Osteocyte (in vitro differentiated cells): ENCODE results near the gene TAOK2. TPM values are rescaled to one million over a fixed set of nuclear protein-coding genes. Genes with fewer than 3 reads are reported as not detected.

Experiments used
- DNase-seq: peaks from one replicate; pipeline ENCODE4 v3.0.0; 2021; ENCODE audit warnings: mixed read lengths; ENCODE audit not compliant: unreplicated experiment; ENCODE audit errors: extremely low spot score
- H3K27ac Mint-ChIP-seq: one replicate; pipeline ENCODE4 v1.8.0; 2021; ENCODE audit warnings: mild to moderate bottlenecking, mixed read lengths; ENCODE audit not compliant: unreplicated experiment
- H3K27me3 Mint-ChIP-seq: one replicate; pipeline ENCODE4 v1.8.0; 2021; ENCODE audit warnings: mixed read lengths; ENCODE audit not compliant: unreplicated experiment
- H3K36me3 Mint-ChIP-seq: one replicate; pipeline ENCODE4 v1.8.0; 2021; ENCODE audit warnings: mixed read lengths; ENCODE audit not compliant: unreplicated experiment
- H3K4me1 Mint-ChIP-seq: one replicate; pipeline ENCODE4 v1.8.0; 2021; ENCODE audit warnings: mixed read lengths; ENCODE audit not compliant: unreplicated experiment
- H3K4me3 Mint-ChIP-seq: one replicate; pipeline ENCODE4 v1.8.0; 2021; ENCODE audit warnings: mild to moderate bottlenecking, moderate library complexity, mixed read lengths; ENCODE audit not compliant: unreplicated experiment
- H3K9me3 Mint-ChIP-seq: one replicate; pipeline ENCODE4 v1.8.0; 2021; ENCODE audit warnings: mixed read lengths; ENCODE audit not compliant: unreplicated experiment
- total RNA-seq: library from RNA; stranded (reverse); gene quantifications from 2 replicates; pipeline ENCODE4 v1.2.1, GENCODE V29; 2021
- TF ChIP-seq, protein P1 (sequence below): fragments of 200-600 bp; sonication (generic); IDR thresholded peaks from 2 replicates; pipeline ENCODE4 v1.5.0; 2021; ENCODE audit warnings: antibody characterized with exemption, mild to moderate bottlenecking, moderate library complexity

Gene TAOK2
- total RNA-seq, 1 donor from 2014 or later: 48.8 TPM

DNA sequence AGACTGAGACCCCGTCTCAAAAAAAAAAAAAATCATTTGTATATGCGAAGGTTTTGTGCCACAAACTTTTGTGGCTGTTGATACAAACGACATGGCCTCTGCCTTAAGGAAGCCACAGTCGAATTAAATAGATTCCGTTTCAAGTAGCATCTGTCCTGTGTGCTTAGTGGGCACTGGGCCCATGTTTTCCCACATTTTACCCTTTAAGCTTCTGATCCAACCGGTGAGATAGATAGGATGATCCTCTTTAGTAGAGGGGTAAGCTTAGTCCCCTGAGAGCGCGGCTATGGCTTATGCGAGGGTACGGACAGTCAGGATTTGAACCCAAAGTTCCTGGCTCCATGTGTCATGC is 12.6 kb upstream of the TAOK2 start:
- H3K9me3 Mint-ChIP-seq: no peaks in the 10 kb centered on the region
- peaks cover 18% of the 10 kb centered on the region for H3K4me1 Mint-ChIP-seq
- TF ChIP-seq, protein P1, sequence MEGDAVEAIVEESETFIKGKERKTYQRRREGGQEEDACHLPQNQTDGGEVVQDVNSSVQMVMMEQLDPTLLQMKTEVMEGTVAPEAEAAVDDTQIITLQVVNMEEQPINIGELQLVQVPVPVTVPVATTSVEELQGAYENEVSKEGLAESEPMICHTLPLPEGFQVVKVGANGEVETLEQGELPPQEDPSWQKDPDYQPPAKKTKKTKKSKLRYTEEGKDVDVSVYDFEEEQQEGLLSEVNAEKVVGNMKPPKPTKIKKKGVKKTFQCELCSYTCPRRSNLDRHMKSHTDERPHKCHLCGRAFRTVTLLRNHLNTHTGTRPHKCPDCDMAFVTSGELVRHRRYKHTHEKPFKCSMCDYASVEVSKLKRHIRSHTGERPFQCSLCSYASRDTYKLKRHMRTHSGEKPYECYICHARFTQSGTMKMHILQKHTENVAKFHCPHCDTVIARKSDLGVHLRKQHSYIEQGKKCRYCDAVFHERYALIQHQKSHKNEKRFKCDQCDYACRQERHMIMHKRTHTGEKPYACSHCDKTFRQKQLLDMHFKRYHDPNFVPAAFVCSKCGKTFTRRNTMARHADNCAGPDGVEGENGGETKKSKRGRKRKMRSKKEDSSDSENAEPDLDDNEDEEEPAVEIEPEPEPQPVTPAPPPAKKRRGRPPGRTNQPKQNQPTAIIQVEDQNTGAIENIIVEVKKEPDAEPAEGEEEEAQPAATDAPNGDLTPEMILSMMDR: no peak
- peaks cover 1% of the 10 kb centered on the region for H3K36me3 Mint-ChIP-seq
- peak overlapping the region; percentile 79 for H3K4me3 Mint-ChIP-seq
- no peak for DNase-seq
- H3K27ac Mint-ChIP-seq: peak overlapping the region; percentile 73
- H3K27me3 Mint-ChIP-seq: no peaks in the 10 kb centered on the region

DNA sequence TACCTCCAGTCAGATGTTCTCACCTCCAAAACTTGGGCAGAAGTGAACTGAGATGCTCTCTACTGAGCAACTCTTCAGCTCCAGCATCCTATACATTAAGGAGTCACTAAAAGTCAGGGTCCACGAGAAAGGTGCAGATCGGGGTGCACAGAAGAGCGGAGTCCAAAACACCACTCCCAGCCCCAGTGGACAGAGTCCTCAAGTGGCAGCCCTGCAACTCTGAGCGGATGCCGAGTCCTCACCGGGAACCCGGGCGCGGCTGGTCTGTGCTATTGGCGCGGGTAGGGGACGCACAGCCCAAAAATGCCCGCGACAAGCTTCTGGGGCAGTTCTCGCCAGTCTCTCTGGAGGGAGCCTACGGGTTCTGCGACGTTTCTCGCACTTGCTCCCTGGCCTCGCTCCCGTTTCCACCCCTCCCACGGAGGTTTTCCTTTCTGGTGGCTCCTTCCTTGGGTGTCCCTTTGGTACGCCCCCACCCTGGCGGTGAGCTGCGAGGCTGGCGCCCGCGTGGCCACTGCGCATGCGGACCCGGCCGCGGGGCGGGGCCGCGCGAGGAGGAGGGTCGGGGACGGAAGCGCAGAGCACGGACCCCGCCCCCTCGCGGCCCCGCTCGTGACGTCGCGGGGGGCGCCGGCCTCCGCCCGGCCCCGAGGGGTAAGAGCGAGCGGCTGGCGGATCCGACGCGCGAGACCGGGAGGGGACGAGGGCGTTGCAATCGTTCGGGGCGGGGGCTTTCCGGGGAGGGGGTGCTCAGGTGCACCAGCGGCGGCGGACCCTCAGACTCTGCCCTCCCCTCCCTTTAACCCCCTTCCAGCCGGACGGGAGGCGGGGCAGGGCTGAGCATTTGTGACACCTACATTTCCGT is 12.0 kb upstream of the TAOK2 start, which contains the start of gene TMEM219:
Gene TMEM219, plus strand, starts transcription at position 601 of the 865 bp plus-strand sequence. CDS start 1,065 bp downstream, outside the sequence.
- Mint-ChIP-seq H3K36me3 (peaks cover 2% of the 10 kb centered on the region), H3K4me3 (peak within 1 kb of the TSS; percentile 85)
- DNase-seq: peak; percentile 98

DNA sequence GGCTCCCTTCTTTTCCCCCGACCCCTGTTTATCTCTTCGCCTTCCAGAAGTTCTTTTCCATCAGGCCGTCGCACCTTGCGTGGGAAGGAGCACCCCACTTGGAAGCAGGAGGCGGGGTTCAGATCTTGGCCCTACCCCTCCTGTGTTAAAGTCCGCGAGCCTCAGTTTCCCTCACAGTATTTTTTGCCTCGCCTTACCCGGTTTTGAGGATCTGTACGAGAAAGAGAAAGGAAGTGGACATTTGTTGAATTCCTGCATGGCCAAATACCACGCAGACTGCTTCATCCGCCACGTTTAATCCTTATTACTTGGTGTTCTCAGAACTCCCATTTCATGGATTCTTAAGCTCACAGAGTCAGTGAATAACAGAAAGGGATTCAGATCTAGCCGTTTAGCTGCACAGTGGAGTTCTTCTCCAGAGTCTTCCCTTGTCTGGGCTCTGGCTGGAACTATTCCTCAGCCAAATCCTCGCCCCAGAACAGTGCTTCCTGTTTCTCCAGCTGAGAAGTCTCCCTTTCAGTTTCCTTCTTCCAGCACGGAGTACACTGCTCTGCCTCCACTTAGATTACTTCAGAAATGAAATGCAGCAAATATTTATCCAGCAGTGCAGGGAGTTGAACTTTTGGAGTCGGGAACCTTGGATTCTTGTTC is 11.2 kb upstream of the TAOK2 start:
- DNase-seq: no peak

More for the DNA sequence above, 12.0 kb upstream of the TAOK2 start, which contains the start of gene TMEM219:
- no peaks in the 10 kb centered on the region for H3K27me3 Mint-ChIP-seq
- H3K9me3 Mint-ChIP-seq: no peaks in the 10 kb centered on the region
- TF ChIP-seq, protein P1: peak; percentile 55
- H3K27ac Mint-ChIP-seq: peak within 1 kb of the TSS; percentile 93
- H3K4me1 Mint-ChIP-seq: peaks cover 19% of the 10 kb centered on the region

DNA sequence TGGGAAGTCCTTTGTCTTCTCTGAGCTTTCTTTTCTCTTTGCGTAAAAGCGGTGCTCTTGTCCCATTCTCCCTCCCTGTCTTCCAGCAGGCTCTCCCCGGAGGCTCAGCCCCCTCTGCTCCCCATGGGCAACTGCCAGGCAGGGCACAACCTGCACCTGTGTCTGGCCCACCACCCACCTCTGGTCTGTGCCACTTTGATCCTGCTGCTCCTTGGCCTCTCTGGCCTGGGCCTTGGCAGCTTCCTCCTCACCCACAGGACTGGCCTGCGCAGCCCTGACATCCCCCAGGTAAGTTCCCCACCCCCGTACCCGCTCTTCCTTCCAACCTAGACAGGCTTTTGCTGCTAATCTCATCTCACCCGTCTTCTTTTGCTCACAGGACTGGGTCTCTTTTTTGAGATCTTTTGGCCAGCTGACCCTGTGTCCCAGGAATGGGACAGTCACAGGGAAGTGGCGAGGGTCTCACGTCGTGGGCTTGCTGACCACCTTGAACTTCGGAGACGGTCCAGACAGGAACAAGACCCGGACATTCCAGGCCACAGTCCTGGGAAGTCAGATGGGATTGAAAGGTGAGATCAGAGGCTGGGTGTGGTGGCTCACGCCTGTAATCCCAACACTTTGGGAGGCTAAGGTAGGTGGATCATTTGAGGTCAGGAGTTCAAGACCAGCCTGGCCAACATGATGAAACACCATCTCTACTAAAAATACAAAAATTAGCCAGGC is 10.5 kb upstream of the TAOK2 start:
- peaks cover 4% of the 10 kb centered on the region for H3K36me3 Mint-ChIP-seq
- peak overlapping the region; percentile 93 for H3K27ac Mint-ChIP-seq
- H3K9me3 Mint-ChIP-seq: no peaks in the 10 kb centered on the region
- H3K4me1 Mint-ChIP-seq: peaks cover 19% of the 10 kb centered on the region
- no peaks in the 10 kb centered on the region for H3K27me3 Mint-ChIP-seq
- TF ChIP-seq, protein P1: no peak
- H3K4me3 Mint-ChIP-seq: peak overlapping the region; percentile 85
- DNase-seq: no peak

More for the DNA sequence above, 11.2 kb upstream of the TAOK2 start:
- Mint-ChIP-seq H3K4me1 (peaks cover 19% of the 10 kb centered on the region), H3K27me3 (no peaks in the 10 kb centered on the region), H3K27ac (peak overlapping the region; percentile 93), H3K4me3 (peak overlapping the region; percentile 85), H3K36me3 (peaks cover 2% of the 10 kb centered on the region), H3K9me3 (no peaks in the 10 kb centered on the region)
- TF ChIP-seq, protein P1: no peak
